ENCODE measurements around the gene PI4KB.

- no peak for TF ChIP-seq POLR2AphosphoS5 (IDR thresholded peaks at IDR 0.05)
- TF ChIP-seq CTCF (IDR thresholded peaks at IDR 0.05): peak; percentile 57 to 74 (median 69)
- TF ChIP-seq POLR2A (IDR thresholded peaks at IDR 0.05): no peak
These were observed 75.4 kb downstream of the PI4KB start for GRCh38 chr1:151251656-151252470.

All from breast epithelium (tissue), 3 donors.